Astrocyte (in vitro differentiated cells and primary cell): ENCODE measurements around the gene ARRB1. TPM values are rescaled to one million over a fixed set of nuclear protein-coding genes. Genes with fewer than 3 reads are reported as not detected.

ENCODE experiments used
- DNase-seq: peaks from one replicate; pipeline ENCODE4 v3.0.0-alpha.2; 2010; ENCODE audit warnings: low read depth
- FAIRE-seq: peaks from 2 replicates; lab custom pipeline; 2011; peaks lifted over from hg19 to GRCh38; lab: Jason Lieb, UNC
- H2AFZ ChIP-seq: 2 replicates; pipeline ENCODE4 v1.6.0; 2012; ENCODE audit warnings: low read depth, low read length, inconsistent platforms
- H3K27ac ChIP-seq: 2 replicates; pipeline ENCODE4 v1.5.1; 2011; ENCODE audit warnings: low read depth, low read length, inconsistent platforms
- H3K27me3 ChIP-seq: 2 replicates; pipeline ENCODE4 v1.6.0; 2011; ENCODE audit warnings: low read length, inconsistent platforms; ENCODE audit not compliant: insufficient read depth
- H3K36me3 ChIP-seq: 2 replicates; pipeline ENCODE4 v1.5.1; 2011; ENCODE audit warnings: low read length, inconsistent platforms; ENCODE audit not compliant: insufficient read depth
- H3K4me1 ChIP-seq: 2 replicates; pipeline ENCODE4 v1.5.1; 2011; ENCODE audit warnings: low read length, inconsistent platforms; ENCODE audit not compliant: insufficient read depth
- H3K4me2 ChIP-seq: 2 replicates; pipeline ENCODE4 v1.6.0; 2012; ENCODE audit warnings: low read length, inconsistent platforms
- H3K4me3 ChIP-seq: 2 replicates; pipeline ENCODE4 v1.5.1; 2011; ENCODE audit warnings: low read depth, mild to moderate bottlenecking, low read length, inconsistent platforms; ENCODE audit not compliant: insufficient read depth
- H3K79me2 ChIP-seq: 2 replicates; pipeline ENCODE4 v1.6.0; 2012; ENCODE audit warnings: mild to moderate bottlenecking, low read length, inconsistent platforms; ENCODE audit not compliant: insufficient read depth
- H3K9ac ChIP-seq: 2 replicates; pipeline ENCODE4 v1.6.0; 2012; ENCODE audit warnings: mild to moderate bottlenecking, low read length, inconsistent platforms
- H3K9me3 ChIP-seq: 2 replicates; pipeline ENCODE4 v1.5.1; 2012; ENCODE audit warnings: low read depth, mild to moderate bottlenecking, low read length, inconsistent platforms; ENCODE audit not compliant: insufficient read depth
- H4K20me1 ChIP-seq: 2 replicates; pipeline ENCODE4 v1.6.0; 2012; ENCODE audit warnings: low read length, inconsistent platforms; ENCODE audit not compliant: insufficient read depth
- H3K27ac Mint-ChIP-seq: one replicate; pipeline ENCODE4 v1.8.0; 2021; ENCODE audit warnings: mild to moderate bottlenecking, mixed read lengths; ENCODE audit not compliant: unreplicated experiment
- H3K27me3 Mint-ChIP-seq: one replicate; pipeline ENCODE4 v1.8.0; 2021; ENCODE audit warnings: low read depth, mixed read lengths; ENCODE audit not compliant: unreplicated experiment
- H3K36me3 Mint-ChIP-seq: one replicate; pipeline ENCODE4 v1.8.0; 2021; ENCODE audit warnings: low read depth, mixed read lengths; ENCODE audit not compliant: unreplicated experiment
- H3K4me1 Mint-ChIP-seq: one replicate; pipeline ENCODE4 v1.8.0; 2021; ENCODE audit warnings: low read depth, mixed read lengths; ENCODE audit not compliant: unreplicated experiment
- H3K4me3 Mint-ChIP-seq: one replicate; pipeline ENCODE4 v1.8.0; 2021; ENCODE audit warnings: mild to moderate bottlenecking, moderate library complexity, mixed read lengths; ENCODE audit not compliant: unreplicated experiment
- H3K9me3 Mint-ChIP-seq: one replicate; pipeline ENCODE4 v1.8.0; 2021; ENCODE audit warnings: mild to moderate bottlenecking, mixed read lengths; ENCODE audit not compliant: unreplicated experiment
- EZH2 ChIP-seq: IDR thresholded peaks from 2 replicates; pipeline ENCODE4 v1.6.1; 2012; ENCODE audit warnings: mild to moderate bottlenecking, low read length, inconsistent platforms; ENCODE audit not compliant: insufficient read depth
- total RNA-seq: library from RNA; stranded (reverse); gene quantifications from 2 replicates; pipeline ENCODE4 v1.2.1, GENCODE V29; 2021
- TF ChIP-seq, protein P1 (sequence below): IDR thresholded peaks from 2 replicates; pipeline ENCODE4 v1.5.1; 2011; ENCODE audit warnings: low read depth, mild to moderate bottlenecking, inconsistent platforms, low read length, moderate library complexity; ENCODE audit not compliant: insufficient read depth

Gene ARRB1
- total RNA-seq, 1 donor from 2014 or later, result 28.5 TPM

DNA sequence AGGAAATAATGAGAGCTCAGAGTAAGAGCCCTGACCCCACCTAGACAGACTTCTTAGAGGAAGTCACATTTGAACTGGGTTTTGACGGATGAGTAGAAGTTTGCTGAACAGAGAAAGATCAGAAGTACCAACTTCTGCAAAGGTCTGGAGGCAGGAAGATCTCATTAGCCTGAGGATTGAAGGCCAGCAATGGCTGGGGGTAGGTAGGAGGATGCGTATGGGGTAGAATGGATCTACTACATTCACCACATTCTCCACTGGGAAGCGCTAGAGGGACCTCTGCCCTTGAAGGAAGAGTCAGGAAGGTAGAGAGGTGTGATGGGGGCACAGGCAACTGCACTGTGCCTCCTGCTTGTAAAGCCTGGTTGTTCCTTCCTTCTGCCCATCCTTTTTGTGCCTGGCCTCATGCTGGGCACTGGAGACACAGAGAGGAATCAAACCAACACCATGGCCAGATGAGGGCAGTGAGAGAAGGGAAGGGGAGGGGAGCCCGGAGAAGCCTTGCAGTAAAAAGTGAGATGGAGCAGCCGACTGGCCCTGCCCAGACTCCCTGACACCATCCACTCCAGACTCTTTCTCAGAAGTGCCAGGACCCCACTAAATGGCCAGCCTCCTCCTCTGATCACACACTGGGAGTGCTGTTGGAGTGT, 106.0 kb downstream of the ARRB1 start:
- H3K4me3 Mint-ChIP-seq, result peak overlapping the region; percentile 36
- Histone ChIP-seq H3K79me2 (no peaks in the 10 kb centered on the region), H3K36me3 (no peaks in the 10 kb centered on the region), H4K20me1 (no peaks in the 10 kb centered on the region), H3K27me3 (peaks cover 38% of the 10 kb centered on the region), H2AFZ (no peak overlapping the region), H3K27ac (no peak overlapping the region), H3K9me3 (no peaks in the 10 kb centered on the region), H3K9ac (no peak overlapping the region), H3K4me2 (no peak overlapping the region), H3K4me1 (peaks cover 3% of the 10 kb centered on the region), H3K4me3 (no peak overlapping the region)
- DNase-seq, result no peak
- no peaks in the 10 kb centered on the region for H3K36me3 Mint-ChIP-seq
- FAIRE-seq, result no peak
- no peak overlapping the region for H3K27ac Mint-ChIP-seq
- H3K27me3 Mint-ChIP-seq, result peaks cover 60% of the 10 kb centered on the region
- H3K9me3 Mint-ChIP-seq, result no peaks in the 10 kb centered on the region
- no peaks in the 10 kb centered on the region for H3K4me1 Mint-ChIP-seq
- TF ChIP-seq EZH2, result no peak
- TF ChIP-seq, protein P1, sequence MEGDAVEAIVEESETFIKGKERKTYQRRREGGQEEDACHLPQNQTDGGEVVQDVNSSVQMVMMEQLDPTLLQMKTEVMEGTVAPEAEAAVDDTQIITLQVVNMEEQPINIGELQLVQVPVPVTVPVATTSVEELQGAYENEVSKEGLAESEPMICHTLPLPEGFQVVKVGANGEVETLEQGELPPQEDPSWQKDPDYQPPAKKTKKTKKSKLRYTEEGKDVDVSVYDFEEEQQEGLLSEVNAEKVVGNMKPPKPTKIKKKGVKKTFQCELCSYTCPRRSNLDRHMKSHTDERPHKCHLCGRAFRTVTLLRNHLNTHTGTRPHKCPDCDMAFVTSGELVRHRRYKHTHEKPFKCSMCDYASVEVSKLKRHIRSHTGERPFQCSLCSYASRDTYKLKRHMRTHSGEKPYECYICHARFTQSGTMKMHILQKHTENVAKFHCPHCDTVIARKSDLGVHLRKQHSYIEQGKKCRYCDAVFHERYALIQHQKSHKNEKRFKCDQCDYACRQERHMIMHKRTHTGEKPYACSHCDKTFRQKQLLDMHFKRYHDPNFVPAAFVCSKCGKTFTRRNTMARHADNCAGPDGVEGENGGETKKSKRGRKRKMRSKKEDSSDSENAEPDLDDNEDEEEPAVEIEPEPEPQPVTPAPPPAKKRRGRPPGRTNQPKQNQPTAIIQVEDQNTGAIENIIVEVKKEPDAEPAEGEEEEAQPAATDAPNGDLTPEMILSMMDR, result no peak

DNA sequence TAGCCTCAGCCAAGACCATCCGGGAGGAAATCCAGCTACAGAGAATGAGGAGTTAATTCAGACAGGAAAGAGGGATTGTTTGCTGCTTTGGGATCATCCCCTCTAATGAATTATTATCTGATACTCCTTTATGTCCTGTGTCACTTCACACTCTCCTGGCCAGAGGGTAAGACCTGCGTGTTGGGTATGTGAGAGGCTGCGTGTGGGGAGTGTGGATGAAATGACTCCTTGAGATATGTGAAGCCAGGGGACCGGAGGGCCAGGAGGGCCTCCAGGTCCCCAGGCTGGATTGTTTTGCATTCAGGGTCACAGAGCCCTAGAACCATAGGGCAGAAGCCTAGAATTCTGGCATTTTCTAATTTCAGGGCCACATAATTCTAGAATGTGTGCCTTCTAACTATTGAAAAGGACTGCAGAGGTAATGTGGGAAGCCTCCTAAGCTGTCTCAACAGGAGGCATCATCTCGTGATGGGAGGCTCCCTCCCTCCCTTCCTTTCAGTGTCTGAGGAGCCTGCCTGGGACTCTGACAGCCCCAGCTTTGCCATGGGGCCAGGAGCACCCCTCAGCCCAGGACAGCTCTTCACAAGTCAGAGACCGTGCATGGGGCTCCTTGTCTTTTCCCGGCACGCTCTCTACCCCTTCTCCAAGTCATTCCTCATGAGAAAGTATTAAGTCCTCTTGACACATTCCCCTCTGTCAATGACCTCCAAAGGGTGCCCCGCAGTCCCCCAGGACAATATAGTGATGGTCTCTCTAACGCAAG, 107.2 kb downstream of the ARRB1 start:
- Histone ChIP-seq H3K4me3 (no peak overlapping the region), H3K4me2 (no peak overlapping the region), H3K9ac (no peak overlapping the region), H4K20me1 (no peaks in the 10 kb centered on the region), H3K79me2 (no peaks in the 10 kb centered on the region), H3K27ac (no peak overlapping the region), H3K9me3 (no peaks in the 10 kb centered on the region), H3K27me3 (peaks cover 48% of the 10 kb centered on the region), H3K36me3 (no peaks in the 10 kb centered on the region), H3K4me1 (peaks cover 3% of the 10 kb centered on the region), H2AFZ (no peak overlapping the region)
- H3K27me3 Mint-ChIP-seq, result peaks cover 60% of the 10 kb centered on the region
- H3K9me3 Mint-ChIP-seq, result no peaks in the 10 kb centered on the region
- TF ChIP-seq, protein P1, result no peak
- no peak for TF ChIP-seq EZH2
- H3K27ac Mint-ChIP-seq, result no peak overlapping the region
- H3K36me3 Mint-ChIP-seq, result no peaks in the 10 kb centered on the region
- H3K4me1 Mint-ChIP-seq, result no peaks in the 10 kb centered on the region
- FAIRE-seq (no peak), DNase-seq (no peak)
- H3K4me3 Mint-ChIP-seq, result no peak overlapping the region
